ENCODE results near the gene MORC3.

The MORC3 gene

DNA sequence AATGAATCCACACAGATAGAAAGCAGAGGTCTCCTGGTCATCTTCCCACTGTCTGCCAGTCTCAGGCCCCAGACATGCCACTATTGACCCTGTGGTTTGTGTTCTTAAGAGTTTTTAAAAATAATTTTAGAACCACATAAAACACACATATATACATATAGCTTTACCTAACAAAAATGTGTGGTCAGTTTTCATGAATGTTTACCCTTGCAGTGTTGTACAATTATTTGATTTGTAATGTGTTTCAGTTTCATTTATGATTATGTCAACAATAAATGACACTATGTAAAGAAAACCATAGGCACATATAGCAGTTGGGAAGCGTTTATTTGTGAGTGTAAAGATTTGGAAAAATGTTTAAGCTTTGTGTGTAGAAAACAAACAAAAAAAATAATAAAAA, 82.3 kb downstream of the MORC3 start:
- H3K27me3 ChIP-seq, result no peaks in the 10 kb centered on the region
- no peaks in the 10 kb centered on the region for H3K4me1 ChIP-seq (ENCODE audit: control insufficient read depth in 1 of 2, insufficient read depth in 1 of 2, low read depth in 1 of 2, low read length in 1 of 2)
- H3K9me3 ChIP-seq, result no peaks in the 10 kb centered on the region
- H3K36me3 ChIP-seq, result peaks cover 28% of the 10 kb centered on the region
- TF ChIP-seq, protein P1, sequence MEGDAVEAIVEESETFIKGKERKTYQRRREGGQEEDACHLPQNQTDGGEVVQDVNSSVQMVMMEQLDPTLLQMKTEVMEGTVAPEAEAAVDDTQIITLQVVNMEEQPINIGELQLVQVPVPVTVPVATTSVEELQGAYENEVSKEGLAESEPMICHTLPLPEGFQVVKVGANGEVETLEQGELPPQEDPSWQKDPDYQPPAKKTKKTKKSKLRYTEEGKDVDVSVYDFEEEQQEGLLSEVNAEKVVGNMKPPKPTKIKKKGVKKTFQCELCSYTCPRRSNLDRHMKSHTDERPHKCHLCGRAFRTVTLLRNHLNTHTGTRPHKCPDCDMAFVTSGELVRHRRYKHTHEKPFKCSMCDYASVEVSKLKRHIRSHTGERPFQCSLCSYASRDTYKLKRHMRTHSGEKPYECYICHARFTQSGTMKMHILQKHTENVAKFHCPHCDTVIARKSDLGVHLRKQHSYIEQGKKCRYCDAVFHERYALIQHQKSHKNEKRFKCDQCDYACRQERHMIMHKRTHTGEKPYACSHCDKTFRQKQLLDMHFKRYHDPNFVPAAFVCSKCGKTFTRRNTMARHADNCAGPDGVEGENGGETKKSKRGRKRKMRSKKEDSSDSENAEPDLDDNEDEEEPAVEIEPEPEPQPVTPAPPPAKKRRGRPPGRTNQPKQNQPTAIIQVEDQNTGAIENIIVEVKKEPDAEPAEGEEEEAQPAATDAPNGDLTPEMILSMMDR (IDR thresholded peaks at IDR 0.05), result no peak
- no peak overlapping the region for H3K27ac ChIP-seq
- H3K4me3 ChIP-seq (ENCODE audit: low read depth in 1 of 2, low read length in 1 of 2), result no peak overlapping the region

DNA sequence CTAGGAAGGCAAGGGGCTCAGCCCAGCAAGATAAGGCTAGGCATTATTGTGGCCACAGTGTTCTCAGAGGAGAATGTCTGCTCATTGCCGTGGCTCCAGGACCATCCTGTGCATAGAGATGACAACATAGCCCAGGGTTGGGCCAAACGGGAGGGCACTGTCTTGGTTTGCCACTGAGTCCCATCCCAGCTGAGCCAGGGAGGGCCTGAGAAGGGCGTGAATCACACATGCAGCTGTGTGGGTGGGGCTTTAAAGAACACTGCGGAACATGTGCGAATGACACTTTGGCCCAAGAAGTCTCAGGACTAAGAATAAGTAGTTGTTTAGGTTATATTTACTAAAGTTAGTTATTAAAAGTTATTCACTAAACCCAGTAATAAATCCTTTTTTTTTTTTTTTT, 83.7 kb downstream of the MORC3 start:
- Histone ChIP-seq H3K9me3 (no peaks in the 10 kb centered on the region), H3K4me3 (ENCODE audit: low read depth in 1 of 2, low read length in 1 of 2) (no peak overlapping the region), H3K36me3 (peaks cover 28% of the 10 kb centered on the region), H3K4me1 (ENCODE audit: control insufficient read depth in 1 of 2, insufficient read depth in 1 of 2, low read depth in 1 of 2, low read length in 1 of 2) (no peaks in the 10 kb centered on the region), H3K27ac (no peak overlapping the region), H3K27me3 (no peaks in the 10 kb centered on the region)
- TF ChIP-seq, protein P1 (IDR thresholded peaks at IDR 0.05), result no peak

DNA sequence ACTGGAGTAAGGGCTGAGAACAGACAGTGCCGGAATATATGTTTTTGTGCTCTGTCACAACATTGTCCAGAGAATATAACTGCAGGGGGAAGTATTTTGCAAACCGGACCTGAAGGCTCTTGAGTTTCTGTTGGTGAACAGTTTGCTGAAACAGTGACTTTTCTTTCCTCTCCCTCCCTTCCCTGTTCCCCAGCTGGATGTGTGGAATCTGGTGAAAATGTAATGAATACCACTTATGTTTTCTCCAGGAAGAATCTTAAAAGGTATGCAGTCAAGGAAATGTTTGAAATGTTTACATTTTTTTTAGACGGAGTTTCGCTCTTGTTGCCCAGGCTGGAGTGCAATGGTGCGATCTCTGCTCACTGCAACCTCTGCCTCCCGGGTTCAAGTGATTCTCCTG, 88.6 kb downstream of the MORC3 start:
- H3K4me3 ChIP-seq (ENCODE audit: low read depth in 1 of 2, low read length in 1 of 2), result no peak overlapping the region
- no peaks in the 10 kb centered on the region for H3K4me1 ChIP-seq (ENCODE audit: control insufficient read depth in 1 of 2, insufficient read depth in 1 of 2, low read depth in 1 of 2, low read length in 1 of 2)
- no peak overlapping the region for H3K27ac ChIP-seq
- H3K27me3 ChIP-seq, result no peaks in the 10 kb centered on the region
- peaks cover 28% of the 10 kb centered on the region for H3K36me3 ChIP-seq
- TF ChIP-seq, protein P1 (IDR thresholded peaks at IDR 0.05), result no peak
- H3K9me3 ChIP-seq, result no peaks in the 10 kb centered on the region

DNA sequence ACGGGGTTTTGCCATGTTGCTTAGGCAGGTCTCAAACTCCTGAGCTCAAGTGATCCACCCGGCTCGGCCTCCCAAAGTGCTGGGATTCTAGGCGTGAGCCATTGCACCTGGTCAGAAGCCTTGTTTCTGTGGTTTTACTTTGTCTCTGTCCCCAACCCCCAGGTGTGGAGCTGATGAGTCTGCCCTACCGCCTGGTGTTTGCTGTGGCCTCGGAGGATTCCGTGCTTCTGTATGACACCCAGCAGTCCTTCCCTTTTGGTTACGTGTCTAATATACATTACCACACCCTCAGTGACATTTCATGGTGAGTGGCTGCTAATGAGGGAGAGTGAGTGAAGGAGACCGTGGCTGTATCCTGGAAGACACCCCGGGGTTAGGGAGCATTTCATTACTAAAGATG, 91.3 kb downstream of the MORC3 start:
- TF ChIP-seq, protein P1 (IDR thresholded peaks at IDR 0.05), result no peak
- Histone ChIP-seq H3K4me3 (ENCODE audit: low read depth in 1 of 2, low read length in 1 of 2) (no peak overlapping the region), H3K4me1 (ENCODE audit: control insufficient read depth in 1 of 2, insufficient read depth in 1 of 2, low read depth in 1 of 2, low read length in 1 of 2) (no peaks in the 10 kb centered on the region), H3K27me3 (no peaks in the 10 kb centered on the region), H3K9me3 (no peaks in the 10 kb centered on the region), H3K27ac (no peak overlapping the region), H3K36me3 (peaks cover 50% of the 10 kb centered on the region)

DNA sequence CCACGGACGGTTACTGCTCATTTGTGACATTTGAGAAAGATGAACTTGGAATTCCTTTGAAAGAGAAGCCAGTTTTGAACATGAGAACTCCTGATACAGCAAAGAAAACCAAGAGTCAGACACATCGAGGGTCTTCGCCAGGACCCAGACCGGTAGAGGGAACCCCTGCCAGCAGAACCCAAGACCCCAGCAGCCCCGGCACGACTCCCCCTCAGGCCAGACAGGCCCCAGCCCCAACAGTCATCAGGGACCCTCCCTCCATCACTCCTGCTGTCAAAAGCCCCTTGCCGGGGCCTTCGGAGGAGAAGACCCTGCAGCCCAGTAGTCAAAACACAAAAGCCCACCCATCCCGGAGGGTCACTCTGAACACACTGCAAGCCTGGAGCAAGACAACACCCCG, 92.9 kb downstream of the MORC3 start:
- Histone ChIP-seq H3K4me1 (ENCODE audit: control insufficient read depth in 1 of 2, insufficient read depth in 1 of 2, low read depth in 1 of 2, low read length in 1 of 2) (no peaks in the 10 kb centered on the region), H3K4me3 (ENCODE audit: low read depth in 1 of 2, low read length in 1 of 2) (no peak overlapping the region), H3K27ac (no peak overlapping the region), H3K27me3 (no peaks in the 10 kb centered on the region), H3K9me3 (no peaks in the 10 kb centered on the region), H3K36me3 (peaks cover 58% of the 10 kb centered on the region)
- TF ChIP-seq, protein P1 (IDR thresholded peaks at IDR 0.05), result no peak

DNA sequence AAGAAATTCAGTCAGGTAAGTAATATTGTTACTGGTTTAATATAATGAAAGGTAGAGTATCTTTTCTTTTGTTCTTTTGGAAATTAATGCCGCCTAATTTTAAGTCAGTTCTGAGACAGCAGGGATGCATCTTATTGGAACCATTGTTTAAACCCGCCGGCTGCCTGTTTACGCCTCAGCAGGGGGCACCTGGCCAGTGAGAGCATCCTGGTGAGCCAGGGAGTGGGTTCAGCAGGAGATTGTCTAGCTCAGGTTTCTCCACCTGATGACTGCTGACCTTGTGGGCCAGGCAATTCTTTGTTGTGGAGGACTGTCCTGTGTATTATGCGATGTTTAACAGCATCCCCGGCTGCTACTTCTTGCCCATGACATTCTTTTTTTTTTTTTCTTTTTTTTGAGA, 95.4 kb downstream of the MORC3 start:
- no peaks in the 10 kb centered on the region for H3K27me3 ChIP-seq
- no peak overlapping the region for H3K4me3 ChIP-seq (ENCODE audit: low read depth in 1 of 2, low read length in 1 of 2)
- H3K36me3 ChIP-seq, result peaks cover 63% of the 10 kb centered on the region
- H3K27ac ChIP-seq, result no peak overlapping the region
- no peaks in the 10 kb centered on the region for H3K4me1 ChIP-seq (ENCODE audit: control insufficient read depth in 1 of 2, insufficient read depth in 1 of 2, low read depth in 1 of 2, low read length in 1 of 2)
- no peaks in the 10 kb centered on the region for H3K9me3 ChIP-seq
- TF ChIP-seq, protein P1 (IDR thresholded peaks at IDR 0.05), result no peak

Measured in neutrophil (primary cell).